HG03159 (cell line): ENCODE measurements around the gene RAB3IL1.
"Not testable (repeated sequence)": the region's sequence is repeated elsewhere in the genome, so short reads cannot be mapped to it uniquely, and the experiment has no call there.

ENCODE experiments used
- ATAC-seq: cut with Tn5 transposase; IDR thresholded peaks from one replicate; pipeline ENCODE4 v1.9.1; 2021; ENCODE audit warnings: mild to moderate bottlenecking, moderate library complexity; ENCODE audit not compliant: unreplicated experiment

The RAB3IL1 gene, protein sequence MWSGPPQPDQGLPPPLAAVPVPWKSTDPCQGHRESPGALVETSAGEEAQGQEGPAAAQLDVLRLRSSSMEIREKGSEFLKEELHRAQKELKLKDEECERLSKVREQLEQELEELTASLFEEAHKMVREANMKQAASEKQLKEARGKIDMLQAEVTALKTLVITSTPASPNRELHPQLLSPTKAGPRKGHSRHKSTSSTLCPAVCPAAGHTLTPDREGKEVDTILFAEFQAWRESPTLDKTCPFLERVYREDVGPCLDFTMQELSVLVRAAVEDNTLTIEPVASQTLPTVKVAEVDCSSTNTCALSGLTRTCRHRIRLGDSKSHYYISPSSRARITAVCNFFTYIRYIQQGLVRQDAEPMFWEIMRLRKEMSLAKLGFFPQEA

DNA sequence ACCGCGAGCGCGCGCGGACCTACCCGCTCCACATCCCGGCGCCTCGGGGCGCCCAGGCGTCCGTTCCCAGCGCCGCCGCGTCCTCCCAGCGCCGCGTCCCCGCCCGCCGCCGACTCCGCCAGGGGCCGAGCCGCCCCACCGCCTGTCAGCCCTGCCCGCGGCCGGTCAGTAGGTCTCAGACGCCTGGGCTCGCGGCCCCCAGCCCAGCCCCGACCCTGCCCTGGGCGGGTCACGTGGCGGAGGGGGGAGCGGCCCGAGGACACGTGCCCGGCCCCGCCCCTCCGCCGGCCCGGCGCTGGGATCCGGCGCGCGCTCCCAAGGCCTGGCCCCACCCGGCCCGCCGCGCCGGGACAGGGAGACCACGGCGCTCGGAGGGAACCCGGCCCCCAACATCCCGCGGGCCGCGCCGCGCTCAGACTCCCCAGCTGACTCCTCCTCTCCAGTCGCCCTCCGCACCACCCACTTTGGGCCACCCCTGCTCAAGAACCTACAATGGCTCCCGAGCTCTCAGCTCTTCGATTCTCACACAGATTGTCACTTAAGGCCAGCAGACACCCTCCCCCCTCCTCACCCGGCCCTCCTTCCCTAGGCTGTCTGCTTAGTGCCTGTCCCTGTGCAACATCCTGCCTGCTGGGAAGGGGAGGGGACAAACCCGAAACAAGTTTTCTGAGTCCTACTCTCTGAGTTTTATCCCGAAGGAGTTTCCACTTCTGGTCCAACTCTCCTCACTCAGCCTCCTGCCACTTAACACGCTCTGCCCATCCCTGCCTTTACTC is at the start of gene RAB3IL1:
Gene RAB3IL1, minus strand, starts transcription at position 233 of the 776 bp plus-strand sequence. Its CDS starts 199 bp downstream, at position 34.
- no peak for ATAC-seq

DNA sequence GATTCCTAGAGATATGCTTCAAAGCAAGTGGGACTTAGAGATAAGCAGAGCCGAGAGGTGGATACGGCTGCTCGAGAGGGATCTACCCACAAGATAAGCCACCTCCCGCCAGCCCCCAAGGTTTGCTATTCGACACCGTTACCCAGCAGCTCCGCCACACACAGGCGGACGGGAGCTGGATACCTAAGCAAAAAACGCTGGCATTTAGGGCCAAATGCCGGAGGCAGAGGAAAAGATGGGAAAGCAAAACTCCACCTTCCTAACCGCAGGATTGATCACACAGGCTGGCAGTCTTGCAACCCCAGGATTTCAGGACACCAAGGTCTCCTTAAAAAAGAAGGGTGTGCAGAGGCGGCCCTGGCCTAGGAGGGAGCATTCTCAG is 49.4 kb upstream of the RAB3IL1 start:
- no peak for ATAC-seq

- not testable (repeated sequence) for ATAC-seq
These were observed 47.4 kb upstream of the RAB3IL1 start for GRCh38 chr11:61964666-61965271.

DNA sequence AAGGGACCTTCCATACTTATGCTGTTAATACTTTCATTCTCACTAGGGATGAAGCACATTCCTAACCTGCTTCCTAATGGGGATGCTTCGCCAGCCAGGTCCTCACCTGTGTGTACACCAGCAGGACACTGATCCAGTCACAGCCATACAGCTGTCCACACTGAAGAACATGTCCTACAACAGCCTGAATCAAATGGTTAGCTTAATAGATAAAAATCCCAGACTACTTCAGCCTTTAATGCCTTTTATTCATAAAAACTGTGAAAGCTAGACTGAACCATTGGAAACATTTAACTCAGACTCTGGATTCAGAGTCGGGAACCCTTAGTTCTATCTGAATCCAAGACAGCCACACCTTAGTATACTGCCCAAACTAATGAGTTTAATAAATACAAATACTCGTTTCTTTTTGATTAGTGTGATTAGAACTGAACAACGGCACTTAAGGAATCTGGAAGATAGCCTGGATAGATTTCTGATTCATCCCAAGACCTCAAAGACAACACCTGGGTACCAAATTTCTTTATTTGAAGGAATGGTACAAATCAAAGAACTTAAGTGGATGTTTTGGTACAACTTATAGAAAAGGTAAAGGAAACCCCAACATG is 46.8 kb upstream of the RAB3IL1 start:
- no peak for ATAC-seq

DNA sequence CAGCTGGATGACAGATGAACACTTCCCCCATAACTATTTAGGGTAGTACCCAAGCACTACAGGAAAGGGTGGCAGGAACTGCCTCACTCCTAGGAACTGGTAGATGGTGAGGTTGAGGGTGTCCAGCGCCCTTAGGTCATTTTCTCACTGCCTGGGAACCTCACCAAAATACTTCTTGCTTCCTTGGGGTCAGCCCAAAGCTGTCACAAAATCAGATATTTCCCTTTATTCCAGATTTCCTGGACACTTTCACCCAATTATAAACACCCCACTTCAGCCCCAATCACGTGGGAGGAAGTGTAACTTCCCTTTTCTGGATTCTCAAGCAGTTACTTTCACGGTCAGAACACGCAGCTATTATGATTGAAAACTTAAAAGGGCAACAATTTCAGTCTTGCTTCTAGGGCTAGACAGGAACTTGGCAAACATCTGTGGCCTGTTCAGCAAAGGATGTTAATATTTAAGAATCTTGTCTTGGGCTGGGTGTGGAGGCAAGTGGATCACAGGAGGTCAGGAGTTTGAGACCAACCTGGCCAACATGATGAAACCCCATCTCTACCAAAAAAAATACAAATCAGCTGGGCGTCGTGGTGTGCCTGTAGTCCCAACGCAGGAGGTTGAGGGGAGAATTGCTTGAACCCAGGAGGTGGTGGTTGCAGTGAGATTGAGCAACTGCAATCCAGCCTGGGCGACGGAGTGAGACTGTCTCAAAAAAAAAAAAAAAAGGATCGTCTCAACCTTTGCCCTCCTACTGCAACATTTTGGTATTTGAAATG is 46.1 kb upstream of the RAB3IL1 start:
- no peak for ATAC-seq

DNA sequence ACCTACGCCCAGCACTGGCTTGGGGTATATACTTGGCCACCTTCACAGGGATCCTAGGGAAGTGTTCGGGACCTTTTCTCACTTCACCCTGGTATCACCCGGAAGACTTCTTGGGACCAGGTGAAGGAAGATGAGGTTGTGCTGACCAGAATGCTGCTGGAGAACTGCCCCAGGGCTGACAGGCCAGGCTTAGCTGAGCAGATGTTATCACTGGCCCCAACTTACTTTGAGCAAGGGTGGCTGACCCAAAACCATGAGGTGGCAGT is 45.6 kb upstream of the RAB3IL1 start:
- no peak for ATAC-seq

GRCh38 chr11:61962213-61963015 is 45.0 kb upstream of the RAB3IL1 start:
- ATAC-seq = no peak

- ATAC-seq = no peak
These were observed 44.3 kb upstream of the RAB3IL1 start for GRCh38 chr11:61961570-61962212.

DNA sequence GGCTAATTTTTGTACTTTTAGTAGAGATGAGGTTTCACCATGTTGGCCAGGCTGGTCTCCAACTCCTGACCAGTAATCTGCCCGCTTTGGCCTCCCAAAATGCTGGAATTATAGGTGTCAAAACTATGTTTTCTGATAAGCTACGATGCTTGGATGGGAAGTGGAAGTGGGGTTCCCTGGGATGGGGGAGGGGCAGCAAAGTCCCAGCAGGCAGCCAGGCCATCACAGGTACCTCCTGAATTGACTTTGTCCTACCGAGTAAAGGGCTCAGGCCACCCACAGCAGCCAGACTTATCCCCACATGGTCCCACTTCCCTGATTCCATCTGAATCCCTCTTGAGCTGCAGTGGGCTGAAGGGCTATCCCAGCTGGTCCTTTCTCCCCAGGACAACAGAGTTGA is 43.2 kb upstream of the RAB3IL1 start:
- ATAC-seq = no peak

DNA sequence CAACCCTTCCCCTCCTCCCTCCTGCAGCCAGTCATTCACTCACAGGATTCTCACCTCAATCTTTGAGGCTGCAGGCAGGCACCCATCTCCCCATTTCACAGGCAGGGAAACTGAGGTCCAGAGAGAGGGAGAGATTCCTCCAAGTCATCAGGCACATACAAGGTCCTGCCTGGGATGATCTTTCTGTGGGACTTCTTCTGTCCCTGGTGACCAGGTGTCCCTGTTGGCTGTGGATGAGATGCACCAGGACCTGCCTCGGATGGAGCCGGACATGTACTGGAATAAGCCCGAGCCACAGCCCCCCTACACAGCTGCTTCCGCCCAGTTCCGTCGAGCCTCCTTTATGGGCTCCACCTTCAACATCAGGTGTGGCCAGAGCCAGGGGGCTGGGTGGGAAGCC is 42.3 kb upstream of the RAB3IL1 start:
- ATAC-seq = no peak

DNA sequence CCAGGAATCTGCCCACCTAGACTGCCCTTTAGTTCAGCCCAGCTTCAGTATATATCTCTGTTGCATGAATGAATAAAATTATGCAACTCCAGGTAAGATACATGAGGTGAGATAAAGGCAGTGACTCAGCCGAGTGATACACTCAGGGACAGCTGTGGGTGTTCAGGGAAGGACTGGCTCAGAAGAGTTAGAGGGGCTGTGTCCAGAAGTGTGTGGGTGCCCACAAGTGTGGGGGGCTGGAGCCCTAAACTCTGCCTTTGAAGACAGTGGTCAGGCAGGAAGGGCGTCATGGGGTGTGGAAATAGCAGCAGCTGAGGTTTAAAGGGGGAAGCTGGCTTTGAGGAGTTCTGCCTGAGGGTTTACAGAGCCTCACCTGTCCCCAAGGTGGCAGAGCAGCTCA is 41.7 kb upstream of the RAB3IL1 start:
- ATAC-seq = no peak

DNA sequence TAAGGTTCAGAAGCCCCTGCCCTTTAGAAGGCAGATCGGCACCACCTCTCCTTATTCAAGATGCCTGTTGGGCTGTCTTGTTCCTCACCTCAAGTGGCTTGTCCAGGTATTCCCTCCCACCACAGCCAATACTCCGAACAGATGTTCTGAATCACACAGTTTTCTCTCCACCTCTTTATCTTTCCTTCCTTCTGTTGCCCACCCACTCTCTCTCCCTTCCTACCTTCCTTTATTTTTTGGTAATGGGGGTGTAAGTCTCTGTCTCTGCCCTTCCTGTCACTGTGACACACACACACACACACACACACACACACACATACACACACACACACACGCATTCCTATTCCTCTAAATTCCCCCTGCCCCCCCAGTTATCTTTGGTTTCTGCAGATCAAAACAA is 41.2 kb upstream of the RAB3IL1 start:
- ATAC-seq = no peak

DNA sequence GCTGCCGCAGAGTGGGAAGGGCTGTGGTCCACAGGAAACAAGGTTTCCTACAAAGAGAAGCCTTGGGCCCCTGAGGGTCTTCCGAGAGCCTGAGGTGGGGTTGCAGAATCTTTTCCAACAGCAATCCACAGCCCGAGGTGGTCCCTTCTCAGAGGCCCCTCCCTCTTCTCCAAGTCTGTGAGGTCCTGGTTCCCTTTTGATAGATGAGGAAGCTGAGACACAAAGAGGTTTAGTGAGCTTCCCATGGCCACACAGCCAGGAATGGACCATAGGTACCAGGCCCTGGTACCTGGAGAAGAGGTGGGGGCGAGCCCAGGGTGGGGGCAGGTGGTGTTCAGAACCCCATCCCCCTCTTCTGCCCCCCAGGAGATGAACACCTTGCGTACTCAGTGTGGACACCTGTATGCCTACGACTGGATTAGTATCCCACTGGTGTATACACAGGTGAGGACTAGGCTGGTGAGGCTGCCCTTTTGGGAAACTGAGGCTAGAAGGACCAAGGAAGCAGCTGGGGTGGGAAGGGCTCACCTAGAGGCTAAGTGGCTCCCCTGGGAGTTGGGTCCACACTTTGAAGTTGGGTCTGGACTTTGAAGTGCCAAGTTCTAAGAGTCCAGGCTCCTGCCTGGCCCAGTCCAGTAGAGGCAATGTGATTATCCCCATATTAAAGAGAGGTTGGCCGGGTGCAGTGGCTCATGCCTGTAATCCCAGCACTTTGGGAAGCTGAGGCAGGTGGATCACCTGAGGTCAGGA is 39.8 kb upstream of the RAB3IL1 start:
- no peak for ATAC-seq

DNA sequence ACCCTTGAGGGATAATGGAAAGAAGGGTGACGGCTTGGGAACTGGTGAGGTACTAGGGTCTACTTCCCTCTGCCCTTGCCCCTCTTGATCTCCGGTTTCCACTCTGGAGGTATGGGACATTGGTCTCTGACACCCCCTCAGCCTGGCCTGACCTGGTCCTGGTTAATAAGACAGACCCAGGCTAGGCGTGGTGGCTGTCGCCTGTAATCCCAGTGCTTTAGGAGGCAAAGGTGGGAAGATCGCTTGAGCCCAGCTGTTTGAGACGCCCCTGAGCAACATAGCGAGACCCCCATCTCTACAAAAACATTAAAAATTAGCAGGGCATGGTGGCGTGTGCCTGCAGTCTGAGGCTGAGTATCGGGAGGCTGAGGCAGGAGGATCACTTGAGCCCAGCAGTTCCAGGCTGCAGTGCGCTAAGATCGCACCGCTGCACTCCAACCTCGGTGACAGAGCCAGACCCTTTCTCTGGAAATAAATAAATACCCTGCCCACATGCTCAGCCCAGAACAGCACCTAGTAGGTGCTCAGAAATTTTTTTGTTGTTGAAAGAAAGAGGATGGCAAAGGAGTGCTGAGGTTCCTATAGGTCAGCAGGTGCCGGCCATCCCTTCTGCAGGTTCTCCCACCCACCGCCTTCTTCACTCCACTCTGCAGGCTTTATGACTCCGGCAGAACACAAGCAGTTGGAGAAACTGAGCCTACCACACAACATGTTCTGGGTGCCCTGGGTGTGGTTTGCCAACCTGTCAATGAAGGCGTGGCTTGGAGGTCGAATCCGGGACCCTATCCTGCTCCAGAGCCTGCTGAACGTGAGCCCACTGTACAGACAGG is 39.0 kb upstream of the RAB3IL1 start:
- no peak for ATAC-seq

- ATAC-seq = no peak
These were observed 38.2 kb upstream of the RAB3IL1 start for GRCh38 chr11:61955422-61956135.

GRCh38 chr11:61954851-61955421 is 37.6 kb upstream of the RAB3IL1 start:
- no peak for ATAC-seq
